DMS79 treated with DMSO at 0.1 percent for 48 hours (cell line): ENCODE results near the gene XRCC4.

Experiments
- DNase-seq: peaks from one replicate; lab custom pipeline; 2025; lab: John Stamatoyannopoulos, UW

XRCC4 gene

GRCh38 chr5:83388608-83389007 lies 311.3 kb downstream of the XRCC4 start:
- no peak for DNase-seq

GRCh38 chr5:83392766-83393503 lies 315.6 kb downstream of the XRCC4 start:
- no peak for DNase-seq

GRCh38 chr5:83393504-83393866 lies 316.1 kb downstream of the XRCC4 start:
- DNase-seq: no peak

- no peak for DNase-seq
These were observed 316.8 kb downstream of the XRCC4 start for GRCh38 chr5:83394190-83394589.

- DNase-seq: no peak
These were observed 319.3 kb downstream of the XRCC4 start for GRCh38 chr5:83396662-83397061.

GRCh38 chr5:83397658-83398057 lies 320.3 kb downstream of the XRCC4 start:
- no peak for DNase-seq

- no peak for DNase-seq
These were observed 322.9 kb downstream of the XRCC4 start for GRCh38 chr5:83400241-83400640.

- DNase-seq: no peak
These were observed 323.4 kb downstream of the XRCC4 start for GRCh38 chr5:83400701-83401100.

GRCh38 chr5:83401122-83401731 lies 323.9 kb downstream of the XRCC4 start:
- DNase-seq: no peak

- DNase-seq: no peak
These were observed 324.4 kb downstream of the XRCC4 start for GRCh38 chr5:83401775-83402174.
